GM18520 (cell line): Measurements from ENCODE around the gene FCN3.

Source experiments
- ATAC-seq: cut with Tn5 transposase; IDR thresholded peaks from one replicate; pipeline ENCODE4 v1.9.1; 2021; ENCODE audit not compliant: unreplicated experiment

The FCN3 gene

DNA sequence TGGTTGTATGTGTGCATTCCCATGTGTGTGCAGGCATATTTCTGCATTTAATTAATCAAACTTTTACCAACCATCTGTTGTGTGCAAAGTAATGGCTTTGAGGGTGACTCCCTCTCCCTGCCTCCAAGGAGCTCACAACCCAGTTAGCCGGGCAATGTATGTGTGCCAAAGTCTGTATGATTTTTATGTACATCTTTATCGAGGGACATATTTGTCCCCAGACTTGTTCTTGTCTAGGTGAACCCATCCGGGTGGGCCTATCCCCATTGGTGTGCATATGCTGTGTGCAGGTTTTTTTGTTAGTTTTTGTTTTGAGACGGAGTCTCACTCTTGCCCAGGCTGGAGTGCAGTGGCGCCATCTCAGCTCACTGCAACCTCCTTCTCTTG is 31.0 kb downstream of the FCN3 start:
- no peak for ATAC-seq

DNA sequence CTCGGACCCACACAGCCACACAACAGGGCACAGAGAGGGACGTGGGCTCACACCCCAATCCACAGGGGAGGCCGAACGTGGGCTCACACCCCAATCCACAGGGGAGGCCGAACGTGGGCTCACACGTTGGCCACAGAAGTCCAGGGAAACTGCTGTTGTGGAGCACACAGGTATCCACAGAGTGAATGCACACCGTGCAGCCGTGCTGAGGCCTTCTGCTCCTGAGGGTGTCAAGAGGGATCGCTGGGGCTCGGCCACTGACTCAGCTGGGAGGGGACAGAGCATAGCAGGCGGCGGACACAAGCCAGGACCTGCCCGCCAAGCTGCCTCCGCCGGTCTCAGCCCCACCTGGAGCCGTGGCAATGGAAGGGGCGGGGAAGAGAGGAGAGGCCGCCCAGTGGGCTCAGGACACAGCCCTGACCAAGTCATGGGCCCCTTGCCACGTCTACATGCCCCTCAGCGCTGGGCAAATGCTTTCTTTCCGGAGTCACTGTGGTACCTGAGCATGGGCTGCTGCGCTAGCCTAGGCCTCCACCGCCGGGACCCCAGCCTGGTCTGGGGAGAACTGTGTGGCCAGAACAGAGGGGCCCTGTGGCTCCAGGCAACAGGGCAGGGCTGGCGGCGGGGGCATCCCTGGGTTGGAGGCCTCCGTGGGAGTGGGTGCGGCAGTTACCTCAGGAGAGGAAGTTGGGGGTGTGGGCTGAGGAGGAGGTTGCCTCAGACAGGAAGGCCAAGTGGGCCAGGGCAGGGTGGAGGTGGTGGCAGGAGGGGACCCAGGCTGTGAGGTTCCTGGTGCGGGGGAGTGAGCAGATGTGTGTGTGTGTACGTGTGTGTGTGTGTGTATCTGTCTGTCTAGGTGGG is 31.6 kb downstream of the FCN3 start:
- ATAC-seq = no peak

DNA sequence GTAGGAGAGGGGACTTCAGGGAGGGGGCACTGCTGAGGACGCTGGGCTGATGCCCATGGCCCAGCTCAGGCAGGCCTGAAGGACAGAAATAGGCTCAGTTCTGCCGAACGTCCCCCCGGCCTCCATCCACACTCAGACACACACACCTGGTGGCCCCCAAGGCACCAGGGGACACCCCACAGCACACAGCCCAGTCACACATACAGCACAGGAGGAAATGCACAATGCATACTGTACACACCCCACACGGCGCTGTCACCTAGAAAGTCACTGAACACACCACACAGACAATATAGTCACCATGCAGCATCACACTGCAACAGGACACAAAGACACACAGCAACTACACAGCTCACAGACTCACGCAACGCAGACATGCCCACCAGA is 32.2 kb downstream of the FCN3 start:
- no peak for ATAC-seq

DNA sequence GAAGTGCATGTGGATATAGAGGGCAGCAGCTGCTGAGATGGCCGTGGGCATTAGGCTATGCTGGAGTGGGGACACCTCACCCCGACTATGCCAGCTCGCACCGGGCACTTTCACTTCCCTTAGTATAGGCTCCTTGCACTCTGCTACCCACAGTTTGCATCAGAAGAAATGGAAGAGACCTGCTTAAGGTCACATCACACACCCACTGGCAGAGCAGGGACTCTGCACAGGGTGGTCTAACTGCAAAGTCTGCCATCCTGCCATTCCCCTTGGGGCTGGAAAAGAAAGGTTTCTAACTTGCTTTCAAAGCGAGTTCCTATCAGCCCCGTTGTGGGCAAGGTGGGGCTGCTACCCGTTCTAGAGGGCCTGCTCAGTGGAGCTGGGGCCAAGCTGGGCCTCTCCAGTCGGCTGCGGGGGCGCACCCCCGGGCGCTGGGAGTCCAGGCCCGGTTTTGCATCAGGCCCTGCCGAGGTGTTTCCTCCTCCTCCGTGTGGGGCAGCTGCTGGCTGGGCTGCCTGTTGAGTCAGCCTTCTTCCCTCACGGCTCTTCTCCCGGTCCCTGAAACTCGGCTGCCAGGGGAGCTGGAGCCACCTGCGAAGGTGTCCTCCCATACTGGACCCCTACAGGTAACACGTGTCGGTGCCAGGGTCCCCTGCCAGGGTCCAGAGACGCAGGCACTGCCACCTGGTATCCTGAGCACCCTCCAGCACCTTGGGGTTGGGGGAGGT is 32.9 kb downstream of the FCN3 start, which contains the start of gene SYTL1:
SYTL1 (plus strand) TSS at position 498 of the 728 bp plus-strand sequence. CDS start 3,313 bp downstream, outside the sequence.
- no peak for ATAC-seq

DNA sequence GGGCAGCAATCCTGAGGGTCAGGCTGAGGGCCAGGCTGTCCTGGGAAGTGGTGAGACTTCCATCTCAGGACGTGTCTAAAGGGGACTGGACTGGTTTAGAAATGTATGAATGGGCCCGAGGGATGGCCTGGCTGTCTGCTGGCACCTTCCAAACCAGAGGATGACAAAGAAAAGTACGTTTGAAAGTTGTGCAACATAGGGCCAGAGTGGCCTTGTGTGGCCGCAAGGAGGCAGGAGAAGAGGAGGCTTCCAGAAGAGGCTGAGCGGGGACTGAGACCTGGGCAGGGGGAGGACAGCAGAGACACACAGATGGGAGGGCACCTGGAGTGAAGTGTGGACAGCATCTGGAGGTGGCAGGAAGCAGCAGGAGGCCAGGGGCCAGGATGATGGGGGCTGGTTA is 35.4 kb downstream of the FCN3 start:
- no peak for ATAC-seq

DNA sequence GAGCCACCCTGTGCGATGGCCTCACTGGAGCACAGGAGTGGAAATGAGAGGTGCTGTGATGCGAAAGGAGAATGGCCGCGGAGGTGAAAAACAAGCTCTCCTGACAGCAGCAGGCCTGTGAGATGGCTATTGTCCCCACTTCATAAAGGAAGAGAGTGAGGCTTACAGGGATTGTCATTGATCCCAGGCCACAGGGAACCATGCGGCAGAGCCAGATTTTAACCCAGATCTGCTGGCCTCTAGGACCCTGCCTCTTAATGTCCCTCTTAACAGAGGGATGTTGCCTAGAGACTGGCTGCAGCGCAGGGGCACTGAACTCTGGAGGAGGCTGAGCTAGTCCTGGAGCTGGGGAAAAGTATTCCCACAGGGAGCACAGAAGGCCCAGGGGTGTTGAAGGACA is 35.9 kb downstream of the FCN3 start:
- no peak for ATAC-seq

DNA sequence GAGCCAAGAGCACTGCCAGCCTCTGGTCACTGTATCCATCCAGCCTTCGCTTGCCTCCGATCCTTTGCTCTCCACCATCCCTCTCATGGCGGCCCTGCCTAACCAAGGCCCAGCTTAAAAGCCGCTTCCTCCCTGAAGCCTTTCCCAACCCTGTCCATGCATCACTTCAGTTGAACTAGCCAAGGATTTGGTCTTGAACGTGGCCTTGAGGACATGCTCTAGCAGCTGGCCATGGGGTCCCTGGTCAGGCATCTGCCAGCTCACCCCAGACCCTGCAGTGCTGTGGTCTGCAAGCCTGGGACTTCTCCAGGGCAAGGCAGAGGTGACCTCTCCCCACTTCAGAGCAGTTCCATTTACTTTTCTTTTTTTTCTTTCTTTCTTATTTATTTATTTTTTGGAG is 37.9 kb downstream of the FCN3 start:
- ATAC-seq = no peak

DNA sequence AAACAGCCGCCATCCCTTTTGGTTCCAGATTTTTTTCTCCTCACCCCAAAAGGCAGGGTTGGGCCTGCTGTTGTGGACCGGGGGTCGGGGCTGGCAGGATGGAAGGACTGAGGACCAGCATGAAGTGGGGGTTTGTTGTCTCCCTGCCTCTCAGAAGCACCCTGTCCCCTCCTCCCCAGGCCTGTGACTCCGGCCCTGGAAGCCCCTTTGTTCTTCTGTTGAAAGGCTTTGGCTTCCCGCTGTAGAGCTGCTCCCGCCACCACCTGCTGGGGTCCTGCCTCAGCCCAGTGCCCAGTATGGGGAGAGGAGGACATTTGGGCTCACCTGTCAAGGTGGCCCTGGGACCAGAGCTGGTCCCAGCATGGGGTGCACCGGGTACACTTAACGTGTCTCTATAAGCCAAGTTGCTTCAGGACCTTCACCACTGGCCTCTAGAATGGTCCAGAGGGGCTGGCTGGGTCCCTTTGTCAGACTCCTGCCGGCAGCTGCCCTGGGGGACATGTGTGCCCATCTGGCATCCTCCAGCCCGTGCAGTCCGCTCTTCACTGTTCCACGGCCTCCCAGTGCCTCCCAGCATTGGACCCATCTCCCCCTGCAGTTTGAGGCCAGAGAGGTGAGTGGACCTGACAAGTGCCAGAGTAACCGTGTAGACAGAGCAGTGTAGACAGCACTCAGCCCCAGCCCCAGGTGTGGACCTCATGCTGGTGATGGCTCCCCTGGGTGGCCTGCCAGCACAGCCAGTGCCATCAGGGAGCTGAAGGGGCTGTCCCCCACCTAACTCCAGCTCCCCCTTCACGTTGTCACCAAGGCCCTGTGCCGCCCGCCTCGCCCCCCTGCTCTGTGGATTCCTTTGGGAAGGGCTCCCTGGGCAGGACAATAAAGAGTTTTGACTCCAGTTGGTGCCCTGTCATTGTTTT is 38.9 kb downstream of the FCN3 start:
- ATAC-seq = no peak

DNA sequence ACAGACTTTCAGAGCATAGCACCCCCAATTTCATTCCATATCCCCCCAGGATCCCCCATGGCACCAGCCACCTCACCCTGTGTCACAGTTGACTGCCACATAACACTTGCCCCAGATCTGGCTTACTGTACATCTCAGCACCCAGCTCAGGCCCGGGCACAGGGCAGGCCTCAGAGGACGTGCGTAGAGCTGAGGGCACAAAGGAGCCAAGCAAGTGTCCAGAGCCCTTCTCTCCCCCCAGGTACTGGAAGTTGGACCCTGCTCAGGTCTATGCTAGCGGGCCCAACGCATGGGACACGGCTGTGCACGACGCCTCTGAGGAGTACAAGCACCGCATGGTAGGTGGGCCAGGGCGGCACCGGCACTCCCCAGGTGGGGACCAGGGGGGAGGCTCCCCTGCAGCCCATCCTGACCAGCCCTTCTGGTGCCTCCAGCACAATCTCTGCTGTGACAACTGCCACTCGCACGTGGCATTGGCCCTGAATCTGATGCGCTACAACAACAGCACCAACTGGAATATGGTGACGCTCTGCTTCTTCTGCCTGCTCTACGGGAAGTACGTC is 40.8 kb downstream of the FCN3 start:
- ATAC-seq = no peak

DNA sequence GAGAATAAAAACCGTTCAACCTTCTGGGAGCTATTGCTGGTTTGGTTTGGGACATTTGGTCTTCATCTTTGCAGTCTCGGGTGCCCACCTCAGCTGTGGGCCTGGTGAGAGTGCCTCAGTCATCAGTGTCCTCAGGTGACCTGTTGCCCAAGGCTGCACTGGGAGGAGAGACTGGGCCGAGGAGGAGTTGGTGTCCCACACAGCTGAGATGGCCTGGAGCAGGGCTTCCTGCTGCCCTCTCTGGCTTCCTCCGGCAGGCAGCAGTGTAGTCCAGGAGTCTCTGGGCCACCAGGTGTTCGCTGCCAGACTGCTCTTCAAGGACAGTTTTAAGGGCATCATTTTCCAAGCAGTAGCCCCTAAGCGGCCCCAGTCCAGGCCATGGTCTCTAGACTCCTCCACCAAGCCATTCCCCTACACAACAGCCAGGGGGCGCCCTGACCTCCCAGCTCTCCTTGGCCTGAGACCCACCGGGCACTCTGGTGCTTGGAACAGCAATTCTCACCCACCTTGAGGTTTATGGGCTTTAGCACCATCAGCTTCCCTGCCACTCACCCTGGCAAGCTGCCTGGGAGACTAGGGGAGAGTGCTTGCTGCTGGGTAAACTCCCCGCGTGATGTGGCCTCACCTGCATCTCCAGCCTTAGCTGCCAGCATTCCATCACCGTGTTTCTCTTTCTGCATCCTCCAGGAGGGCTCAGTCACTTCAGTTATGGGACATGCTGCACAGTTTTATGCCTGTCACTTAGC is 41.9 kb downstream of the FCN3 start:
- ATAC-seq = no peak

DNA sequence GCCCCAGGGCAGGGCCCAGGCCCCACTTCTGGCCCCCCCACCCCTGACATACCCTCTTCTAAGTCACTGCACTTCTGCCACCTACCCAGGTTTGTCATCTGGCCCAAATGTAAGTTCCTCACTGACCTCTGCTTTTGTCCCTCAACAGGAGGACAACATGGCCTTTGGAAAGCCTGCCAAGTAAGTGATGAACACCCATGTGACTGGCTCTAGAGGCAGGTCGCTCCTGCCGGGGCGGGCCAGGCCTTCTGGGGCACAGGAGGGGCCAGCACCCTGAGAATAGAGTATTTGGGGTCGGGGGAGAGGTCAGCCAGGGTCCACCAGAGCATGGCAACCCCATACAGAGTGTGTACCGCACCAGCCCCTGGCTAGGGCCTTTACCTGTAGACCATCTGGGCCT is 42.7 kb downstream of the FCN3 start:
- no peak for ATAC-seq

DNA sequence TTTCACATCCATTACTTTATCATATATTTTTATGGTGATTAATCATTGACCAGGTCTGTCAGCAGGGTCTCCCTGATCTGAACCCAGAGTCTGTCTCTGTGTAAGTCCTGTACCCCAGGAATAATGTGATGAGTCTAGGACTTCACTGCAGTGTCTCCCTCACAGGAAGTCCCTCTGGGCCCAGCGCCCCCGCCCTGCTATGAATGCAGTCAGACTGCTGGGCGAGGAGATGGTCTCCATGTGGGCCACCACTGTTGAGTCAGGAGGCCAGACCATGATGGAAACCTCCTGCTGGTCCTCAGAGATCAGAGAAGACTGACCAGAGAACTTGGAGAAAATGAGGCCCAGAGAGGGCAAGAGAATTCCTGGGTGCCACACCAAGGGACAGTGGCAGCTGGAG is 43.2 kb downstream of the FCN3 start:
- no peak for ATAC-seq

DNA sequence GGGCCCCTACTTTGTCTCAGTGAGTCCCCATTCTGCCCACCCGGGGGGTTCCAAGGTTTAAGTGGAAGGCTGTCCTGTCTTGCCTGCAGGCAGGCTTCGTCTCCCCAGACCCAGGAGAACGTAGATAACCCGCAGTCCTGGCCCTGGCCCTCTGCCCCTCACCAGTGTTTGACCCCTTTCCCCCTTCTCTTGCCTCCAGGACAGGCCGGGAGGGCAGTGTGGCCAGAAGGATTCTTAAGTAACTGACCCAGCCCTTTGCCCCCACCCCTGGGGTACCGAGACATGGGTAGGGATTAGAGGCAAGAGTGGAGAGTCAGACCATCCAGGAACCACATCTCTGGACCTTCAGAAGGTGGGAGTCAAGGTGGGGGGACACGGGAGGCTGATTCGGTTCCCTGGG is 43.8 kb downstream of the FCN3 start:
- ATAC-seq = no peak

DNA sequence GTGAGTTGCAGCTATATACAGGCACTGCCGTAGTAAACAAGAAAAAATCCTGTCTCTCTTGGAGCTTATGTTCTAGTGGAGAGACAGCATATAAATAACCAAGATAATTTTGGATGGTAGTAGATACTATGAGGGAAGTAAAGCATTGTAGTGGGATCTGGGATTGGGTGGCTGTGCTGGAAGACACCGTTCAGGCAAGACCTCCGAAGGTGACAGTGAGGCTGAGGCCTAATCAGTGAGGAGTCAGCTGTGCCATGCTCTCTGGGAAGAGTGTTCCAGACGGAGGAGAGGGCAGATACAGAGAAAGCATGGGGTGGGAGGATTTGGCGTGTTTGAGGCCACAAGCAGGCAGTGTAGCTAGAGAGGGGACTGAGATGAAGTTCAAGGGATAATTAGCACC is 46.7 kb downstream of the FCN3 start:
- no peak for ATAC-seq

DNA sequence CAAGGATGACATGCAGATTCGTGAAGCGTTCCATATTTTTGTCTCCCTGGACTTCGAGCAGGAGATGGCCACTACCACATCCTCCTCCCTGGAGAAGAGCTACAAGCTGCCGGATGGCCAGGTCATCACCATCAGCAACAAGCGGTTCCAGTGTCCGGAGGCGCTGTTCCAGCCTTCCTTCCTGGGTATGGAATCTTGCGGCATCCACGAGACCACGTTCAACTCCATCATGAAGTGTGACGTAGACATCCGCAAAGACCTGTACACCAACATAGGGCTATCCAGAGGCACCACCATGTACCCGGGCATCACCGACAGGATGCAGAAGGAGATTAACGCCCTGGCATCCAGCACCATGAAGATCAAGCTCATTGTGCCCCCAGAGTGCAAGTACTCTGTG is 49.3 kb downstream of the FCN3 start:
- ATAC-seq = no peak

DNA sequence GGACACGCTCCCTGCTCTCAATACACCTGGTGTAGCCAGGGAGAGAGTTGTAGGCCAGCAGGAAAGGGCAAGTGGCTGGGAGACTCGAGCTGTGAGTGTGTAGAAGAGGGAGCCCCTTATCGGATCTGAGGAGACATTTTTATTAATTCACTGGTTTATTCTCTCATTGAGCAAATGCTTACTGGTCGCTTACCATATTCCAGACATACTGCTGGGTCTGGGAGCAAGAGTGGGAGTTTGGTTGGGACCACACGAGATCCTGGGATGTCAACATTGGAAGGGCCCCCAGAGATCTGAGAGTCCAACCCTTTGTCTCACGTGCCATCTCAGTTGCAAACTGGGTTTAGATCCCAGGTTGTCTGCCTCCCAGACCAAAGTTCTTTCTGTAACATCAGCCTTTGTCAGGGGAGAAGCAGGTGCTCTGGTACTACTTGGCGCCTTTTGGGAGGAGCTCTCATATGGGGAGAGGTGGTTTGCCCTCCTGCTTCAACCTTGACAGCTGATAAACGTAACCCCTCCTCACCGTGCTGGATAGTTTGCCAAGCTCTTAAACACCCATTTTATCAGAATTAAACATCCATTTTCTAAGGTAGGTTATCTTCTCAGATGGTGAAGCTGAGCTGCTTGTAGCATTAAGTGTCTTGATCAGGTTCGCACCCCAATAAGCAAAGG is 51.9 kb downstream of the FCN3 start:
- no peak for ATAC-seq

DNA sequence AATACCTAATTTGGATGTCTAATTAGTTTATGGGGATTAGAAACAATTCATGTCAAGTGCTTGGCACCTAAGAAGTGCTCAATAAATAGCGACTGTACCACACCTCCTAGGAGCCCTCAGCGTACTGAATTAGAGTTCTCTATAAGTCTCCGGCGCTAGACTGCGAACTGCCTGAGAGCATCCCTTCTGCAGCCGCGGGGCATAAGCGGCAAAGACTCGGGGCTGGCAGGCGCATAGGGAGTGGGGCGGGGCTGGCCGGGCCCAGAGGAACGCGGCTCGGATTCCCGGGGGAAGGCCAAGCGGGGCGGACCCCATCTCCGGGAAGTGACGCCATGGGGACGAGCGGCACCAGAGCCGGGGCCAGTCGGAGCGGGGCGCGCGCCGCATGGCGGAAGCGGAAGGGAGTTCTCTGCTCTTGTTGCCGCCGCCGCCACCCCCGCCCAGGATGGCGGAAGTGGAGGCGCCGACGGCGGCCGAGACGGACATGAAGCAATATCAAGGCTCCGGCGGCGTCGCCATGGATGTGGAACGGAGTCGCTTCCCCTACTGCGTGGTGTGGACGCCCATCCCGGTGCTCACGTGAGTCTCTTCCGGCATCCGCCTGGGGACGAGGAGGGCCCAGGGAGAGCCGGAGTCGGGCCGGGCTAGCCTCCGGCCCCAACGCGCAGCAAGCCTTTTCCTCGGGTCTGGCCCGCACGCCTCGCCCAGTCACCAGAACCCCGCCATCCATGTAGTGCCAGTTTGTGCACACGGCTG is 52.6 kb downstream of the FCN3 start, which contains the start of gene TMEM222:
TMEM222 (plus strand) TSS at position 351 of the 756 bp plus-strand sequence; CDS start at position 386, 35 bp downstream.
- ATAC-seq = peak; percentile 92
